ENCODE data around the gene MANSC4.
A peak's percentile ranks its signal among the peaks of the same experiment; 100 is the strongest.

MANSC4 gene

GRCh38 chr12:27779920-27780611, at the start of gene MANSC4, which contains the start of gene KLHL42:
MANSC4 (minus strand) TSS chr12:27780236; CDS start chr12:27771276, 8,960 bp downstream.
KLHL42 (plus strand) TSS chr12:27780233; CDS start chr12:27780331, 98 bp downstream.
- peak; percentile 88 for DNase-seq

- DNase-seq, result no peak
Observed at GRCh38 chr12:27828196-27828595, 48.2 kb upstream of the MANSC4 start.

- DNase-seq, result no peak
Observed at GRCh38 chr12:27826076-27826475, 46.0 kb upstream of the MANSC4 start.

- DNase-seq, result no peak
Observed at GRCh38 chr12:27824126-27824842, 44.2 kb upstream of the MANSC4 start.

- no peak for DNase-seq
Observed at GRCh38 chr12:27823038-27823437, 43.0 kb upstream of the MANSC4 start.

GRCh38 chr12:27822076-27822712, 42.2 kb upstream of the MANSC4 start:
- DNase-seq, result peak; percentile 89

GRCh38 chr12:27821259-27821973, 41.4 kb upstream of the MANSC4 start:
- DNase-seq, result peak; percentile 68

- no peak for DNase-seq
Observed at GRCh38 chr12:27820564-27820963, 40.5 kb upstream of the MANSC4 start.

GRCh38 chr12:27818401-27818918, 38.4 kb upstream of the MANSC4 start:
- no peak for DNase-seq

- no peak for DNase-seq
Observed at GRCh38 chr12:27817766-27818165, 37.7 kb upstream of the MANSC4 start.

GRCh38 chr12:27814851-27815591, 35.0 kb upstream of the MANSC4 start:
- no peak for DNase-seq

- DNase-seq, result no peak
Observed at GRCh38 chr12:27814411-27814810, 34.4 kb upstream of the MANSC4 start.

- DNase-seq, result no peak
Observed at GRCh38 chr12:27812502-27812901, 32.5 kb upstream of the MANSC4 start.

- no peak for DNase-seq
Observed at GRCh38 chr12:27810756-27811155, 30.7 kb upstream of the MANSC4 start.

- DNase-seq, result no peak
Observed at GRCh38 chr12:27808841-27809240, 28.8 kb upstream of the MANSC4 start.

GRCh38 chr12:27807063-27807703, 27.1 kb upstream of the MANSC4 start:
- peak; percentile 72 for DNase-seq

GRCh38 chr12:27806259-27806658, 26.2 kb upstream of the MANSC4 start:
- DNase-seq, result no peak

- no peak for DNase-seq
Observed at GRCh38 chr12:27805238-27805637, 25.2 kb upstream of the MANSC4 start.

- no peak for DNase-seq
Observed at GRCh38 chr12:27802936-27803335, 22.9 kb upstream of the MANSC4 start.

GRCh38 chr12:27802511-27802910, 22.5 kb upstream of the MANSC4 start:
- DNase-seq, result no peak

- no peak for DNase-seq
Observed at GRCh38 chr12:27801630-27802029, 21.6 kb upstream of the MANSC4 start.

GRCh38 chr12:27800819-27801218, 20.8 kb upstream of the MANSC4 start:
- DNase-seq, result no peak

All from activated effector memory CD4-positive, alpha-beta T cell treated with anti-CD3 and anti-CD28 coated beads, Interleukin-2, amount 50 U/mL, for 16 hours (primary cell).